ENCODE data around the gene SOAT1. TPM values are rescaled to one million over a fixed set of nuclear protein-coding genes. Genes with fewer than 3 reads are reported as not detected.

Gene SOAT1
- total and polyA plus RNA-seq, 2 of the 4 experiments (the other 2 are of a cell fraction) = 19.5 to 19.8 TPM

GRCh38 chr1:179295164-179295755, 1.7 kb downstream of the SOAT1 start:
- peak overlapping the region; percentile 36; the same call in 1 of the 2 replicates for H4K5ac ChIP-seq (ENCODE audit: low read depth, low read length)
- peaks cover 10% of the 10 kb centered on the region; the same call in 1 of the 2 replicates for H4K20me1 ChIP-seq (ENCODE audit: insufficient read depth, low read length)
- BruUV-seq (replicated peaks) = TSS peak; percentile 64
- H2BK5ac ChIP-seq (ENCODE audit: low read depth, low read length, poor library complexity, severe bottlenecking) = peak overlapping the region; percentile 77
- peaks cover 2% of the 10 kb centered on the region; the same call in 1 of the 2 replicates for H3K4me1 ChIP-seq (ENCODE audit: control insufficient read depth, insufficient read depth, low read length)
- no peak overlapping the region for H2AK9ac ChIP-seq (replicated peaks; ENCODE audit: low read depth, low read length, poor library complexity)
- no peak for ATAC-seq (ENCODE audit: low read depth)
- CTCF ChIA-PET = interaction anchor here (0.5 to 0.8 kb wide), 4 partner anchors 10 to 370 kb away, joined by 3 to 5 read pairs (median 4); no protein-coding TSS in a partner anchor
- in situ Hi-C loops (cut with MboI; ENCODE audit: low sequenced_read_pairs) (loop anchor here (10.0 kb wide), 1 partner anchor 170 kb away; no protein-coding TSS in a partner anchor), dilution Hi-C loops (cut with HindIII; ENCODE audit: low sequenced_read_pairs, unreplicated experiment) (no loop called here), intact Hi-C loops (cut with micrococcal nuclease) (no loop called here)
- H4K91ac ChIP-seq (ENCODE audit: insufficient read depth, low read depth, low read length) = 0 out of 2 replicates have a peak overlapping the region, but pooled peaks have one; percentile 5
- no peaks in the 10 kb centered on the region for H3K9me3 ChIP-seq (ENCODE audit: control insufficient read depth, insufficient read depth, low read length)
- H3K23ac ChIP-seq (ENCODE audit: low read depth, low read length) = peak overlapping the region; percentile 42; the same call in 1 of the 2 replicates
- H3K4me2 ChIP-seq (ENCODE audit: low read depth, low read length) = peak overlapping the region; percentile 45
- peak overlapping the region; percentile 57 for H2BK120ac ChIP-seq (ENCODE audit: low read depth, low read length)
- WGBS, 2 experiments (ENCODE audit: extremely low coverage in 2 of 2, insufficient read length in 1 of 2) = no CpG with 5 or more reads among the region's 2 CpGs
- H2AFZ ChIP-seq (replicated peaks; ENCODE audit: low read length, poor library complexity) = no peak overlapping the region
- 0 out of 2 replicates have a peak overlapping the region, but pooled peaks have one; percentile 7 for H2AK5ac ChIP-seq (ENCODE audit: low read depth, low read length)
- peak overlapping the region; percentile 61; the same call in 1 of the 2 replicates for H3K4ac ChIP-seq (ENCODE audit: low read depth, low read length)
- peak overlapping the region; percentile 85; the same call in 1 of the 2 replicates for H3K4me3 ChIP-seq (ENCODE audit: insufficient read depth, low read depth, low read length)
- no peak for TF ChIP-seq CTCF (conservative IDR thresholded peaks at IDR 0.05; ENCODE audit: low read depth, low read length)
- no peak for TF ChIP-seq BHLHE40 (IDR thresholded peaks at IDR 0.05; ENCODE audit: low read depth, low read length)
- no peaks in the 10 kb centered on the region for H3K27me3 ChIP-seq (ENCODE audit: control insufficient read depth, insufficient read depth, low read length)
- peak overlapping the region; percentile 49; the same call in 1 of the 2 replicates for H3K18ac ChIP-seq (ENCODE audit: low read depth, low read length)
- H3K56ac ChIP-seq (ENCODE audit: extremely low read depth, insufficient read depth, low read length) = 0 out of 2 replicates have a peak overlapping the region, but pooled peaks have one; percentile 18
- DNase-seq = no peak
- H2BK15ac ChIP-seq (ENCODE audit: low read depth, low read length) = peak overlapping the region; percentile 67; the same call in 1 of the 3 replicates
- H3K14ac ChIP-seq (replicated peaks; ENCODE audit: low read depth, low read length) = peak overlapping the region; percentile 76
- H3K9me1 ChIP-seq (ENCODE audit: insufficient read depth, low read length) = no peaks in the 10 kb centered on the region
- 0 out of 2 replicates have a peak overlapping the region, but pooled peaks have one; percentile 16 for H2BK20ac ChIP-seq (ENCODE audit: low read depth, low read length)
- peaks cover 0 to 34% of the 10 kb centered on the region in 2 experiments; a peak in 3 of 4 replicates for H3K79me1 ChIP-seq (ENCODE audit: low read depth in 1 of 2, low read length in 2 of 2)
- H3K27ac ChIP-seq (ENCODE audit: insufficient read depth, low read length) = no peak overlapping the region
- H4K8ac ChIP-seq (ENCODE audit: low read depth in 2 of 2, low read length in 2 of 2) = peak overlapping the region in 1 of 2 experiments; percentile 48; a peak in 1 of 4 replicates
- H3K9ac ChIP-seq (ENCODE audit: low read depth, low read length) = no peak overlapping the region
- POLR2A ChIA-PET (ENCODE audit: unreplicated experiment) = no interaction called here
- H3K36me3 ChIP-seq (ENCODE audit: control insufficient read depth, insufficient read depth, low read length) = no peaks in the 10 kb centered on the region
